CD4-positive, CD25-positive, alpha-beta regulatory T cell (primary cell): ENCODE results near the gene ANO6. TPM values are rescaled to one million over a fixed set of nuclear protein-coding genes. Genes with fewer than 3 reads are reported as not detected.
"Not testable (repeated sequence)": the region's sequence is repeated elsewhere in the genome, so short reads cannot be mapped to it uniquely, and the experiment has no call there.

Experiments
- ATAC-seq, 2 donors: fragments of 150-1000 bp; cut with Tn5 transposase; one replicate each; pipeline ENCODE4 v1.10.0; 2021; ENCODE audit warnings: low read depth in 2 of 2, moderate number of reproducible peaks in 2 of 2, moderate library complexity in 1 of 2
- DNase-seq, 3 donors: peaks; one replicate each; pipeline versions ENCODE4 v3.0.0 to v3.0.0-alpha.2; 2012 to 2022; ENCODE audit warnings: mixed read lengths in 1 of 3
- H3K27ac ChIP-seq: one replicate; pipeline ENCODE4 v1.7.0; 2013; ENCODE audit warnings: mild to moderate bottlenecking, low read length; ENCODE audit not compliant: insufficient read depth, poor library complexity, severe bottlenecking
- H3K27me3 ChIP-seq: one replicate; pipeline ENCODE4 v1.7.0; 2013; ENCODE audit warnings: low read length; ENCODE audit not compliant: control insufficient read depth, insufficient read depth
- H3K36me3 ChIP-seq: one replicate; pipeline ENCODE4 v1.7.0; 2013; ENCODE audit warnings: mild to moderate bottlenecking, low read length, moderate library complexity; ENCODE audit not compliant: control insufficient read depth, insufficient read depth
- H3K4me1 ChIP-seq: 2 replicates; pipeline ENCODE4 v1.7.0; 2013; ENCODE audit warnings: mild to moderate bottlenecking, low read length; ENCODE audit not compliant: insufficient read depth, control insufficient read depth, poor library complexity, severe bottlenecking
- H3K4me3 ChIP-seq: one replicate; pipeline ENCODE4 v1.7.0; 2013; ENCODE audit warnings: low read depth, mild to moderate bottlenecking, low read length, moderate library complexity
- H3K9me3 ChIP-seq, 2 experiments: 1 replicate in 1 of 2; 2 replicates in 1 of 2; pipeline ENCODE4 v1.7.0; 2013; ENCODE audit warnings: low read length in 2 of 2, mild to moderate bottlenecking in 1 of 2, moderate library complexity in 1 of 2; ENCODE audit not compliant: control insufficient read depth in 2 of 2
- H3K27ac Mint-ChIP-seq, 3 donors: one replicate each; pipeline ENCODE4 v1.8.0; 2020 to 2022; ENCODE audit warnings: mild to moderate bottlenecking in 3 of 3, mixed read lengths in 3 of 3, moderate library complexity in 2 of 3
- H3K27me3 Mint-ChIP-seq: one replicate; pipeline ENCODE4 v1.8.0; 2022; ENCODE audit warnings: mild to moderate bottlenecking, mixed read lengths
- H3K36me3 Mint-ChIP-seq: one replicate; pipeline ENCODE4 v1.8.0; 2020; ENCODE audit warnings: mixed read lengths
- H3K4me1 Mint-ChIP-seq, 4 donors: one replicate each; pipeline ENCODE4 v1.8.0; 2020 to 2022; ENCODE audit warnings: mixed read lengths in 4 of 4, mild to moderate bottlenecking in 1 of 4
- H3K4me3 Mint-ChIP-seq, 4 donors: one replicate each; pipeline ENCODE4 v1.8.0; 2020 to 2022; ENCODE audit warnings: mild to moderate bottlenecking in 4 of 4, mixed read lengths in 4 of 4, moderate library complexity in 3 of 4
- H3K9me3 Mint-ChIP-seq, 7 donors: one replicate each; pipeline ENCODE4 v1.8.0; 2020 to 2022; ENCODE audit warnings: mixed read lengths in 7 of 7, mild to moderate bottlenecking in 3 of 7, moderate library complexity in 2 of 7
- polyA plus RNA-seq, 4 donors: library from polyadenylated mRNA; unstranded; fragments of 300-500 nt; fragmentation: Illumina TruSeq; gene quantifications; one replicate each; pipeline ENCODE4 v1.2.3, GENCODE V29; 2021
- total RNA-seq: library from RNA; stranded (reverse); gene quantifications from one replicate; pipeline ENCODE4 v1.2.3, GENCODE V29; 2022

Gene ANO6
- total and polyA plus RNA-seq, 5 donors from 2014 or later: 19.9 to 30.1 (median 24.7) TPM

GRCh38 chr12:45232756-45233372 is 17.0 kb downstream of the ANO6 start:
- peaks cover 28% of the 10 kb centered on the region for H3K36me3 Mint-ChIP-seq
- H3K9me3 Mint-ChIP-seq: peaks cover 0 to 4% (median 0%) of the 10 kb centered on the region in 7 donors
- H3K4me3 Mint-ChIP-seq: no peak overlapping the region
- no peaks in the 10 kb centered on the region for H3K27me3 ChIP-seq
- H3K27ac ChIP-seq: no peak overlapping the region
- DNase-seq (no peak), ATAC-seq (peak in 1 of 2 donors; percentile 34)
- no peaks in the 10 kb centered on the region for H3K9me3 ChIP-seq
- H3K4me1 ChIP-seq: no peaks in the 10 kb centered on the region
- H3K4me3 ChIP-seq: no peak overlapping the region
- H3K27ac Mint-ChIP-seq: no peak overlapping the region
- no peaks in the 10 kb centered on the region for H3K27me3 Mint-ChIP-seq
- H3K4me1 Mint-ChIP-seq: peaks cover 21 to 53% (median 42%) of the 10 kb centered on the region in 4 donors
- H3K36me3 ChIP-seq: peaks cover 4% of the 10 kb centered on the region

DNA sequence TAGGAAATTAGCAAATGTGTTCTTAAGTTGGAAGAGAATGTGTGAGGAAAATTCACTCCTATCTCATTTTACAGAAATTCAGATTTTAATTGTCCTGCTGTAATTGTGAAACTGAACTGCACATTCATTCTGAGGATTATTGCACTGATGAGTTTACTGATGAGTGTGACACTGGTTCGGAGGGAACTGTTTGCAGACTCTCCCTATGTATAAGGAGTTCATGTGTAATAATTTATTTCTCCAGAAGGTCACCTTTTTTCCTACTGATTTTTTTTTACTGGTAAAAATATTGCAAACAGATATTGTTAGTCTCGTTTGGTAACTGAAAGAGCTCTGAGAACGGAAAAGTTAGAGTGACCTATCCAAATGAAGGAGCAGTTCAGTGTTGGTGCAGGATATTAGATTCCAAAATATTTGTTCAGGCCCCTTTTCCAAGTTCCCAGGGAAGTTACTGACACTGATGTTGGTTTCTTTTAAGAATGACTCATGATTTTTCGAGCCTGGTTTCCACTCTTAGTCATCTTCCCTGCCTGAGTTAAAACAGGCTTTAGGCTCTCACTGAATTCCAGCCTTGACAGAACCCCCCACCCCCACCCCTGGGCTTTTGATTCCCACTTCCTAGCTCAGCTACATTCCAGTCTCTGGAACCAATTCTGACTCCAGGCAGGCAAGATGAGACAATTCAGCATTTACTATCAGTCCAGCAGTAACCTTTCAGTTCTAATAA is 18.4 kb downstream of the ANO6 start:
- H3K27ac Mint-ChIP-seq: peak overlapping the region in 1 of 3 donors; percentile 52
- Histone ChIP-seq H3K4me3 (no peak overlapping the region), H3K9me3 (no peaks in the 10 kb centered on the region), H3K27me3 (no peaks in the 10 kb centered on the region), H3K36me3 (peaks cover 4% of the 10 kb centered on the region), H3K27ac (no peak overlapping the region), H3K4me1 (no peaks in the 10 kb centered on the region)
- peaks cover 21 to 57% (median 47%) of the 10 kb centered on the region in 4 donors for H3K4me1 Mint-ChIP-seq
- H3K27me3 Mint-ChIP-seq: no peaks in the 10 kb centered on the region
- ATAC-seq (no peak), DNase-seq (no peak)
- H3K36me3 Mint-ChIP-seq: peaks cover 22% of the 10 kb centered on the region
- peak overlapping the region in 1 of 4 donors; percentile 24 for H3K4me3 Mint-ChIP-seq
- H3K9me3 Mint-ChIP-seq: peaks cover 0 to 4% (median 0%) of the 10 kb centered on the region in 7 donors

- peak overlapping the region; percentile 42 to 68 (median 52) for H3K27ac Mint-ChIP-seq
- H3K36me3 ChIP-seq: peaks cover 4% of the 10 kb centered on the region
- no peaks in the 10 kb centered on the region for H3K9me3 ChIP-seq
- H3K36me3 Mint-ChIP-seq: peaks cover 18% of the 10 kb centered on the region
- H3K4me3 ChIP-seq: no peak overlapping the region
- H3K9me3 Mint-ChIP-seq: peaks cover 0 to 4% (median 0%) of the 10 kb centered on the region in 7 donors
- peaks cover 21 to 64% (median 51%) of the 10 kb centered on the region in 4 donors for H3K4me1 Mint-ChIP-seq
- H3K27me3 ChIP-seq: no peaks in the 10 kb centered on the region
- ATAC-seq: no peak
- H3K27ac ChIP-seq: no peak overlapping the region
- no peak for DNase-seq
- no peaks in the 10 kb centered on the region for H3K4me1 ChIP-seq
- H3K27me3 Mint-ChIP-seq: no peaks in the 10 kb centered on the region
- peak overlapping the region in 1 of 4 donors; percentile 85 for H3K4me3 Mint-ChIP-seq
These were observed 19.5 kb downstream of the ANO6 start for GRCh38 chr12:45235087-45236025.

- not testable (repeated sequence) for H3K27ac Mint-ChIP-seq, H3K27me3 Mint-ChIP-seq, H3K27ac ChIP-seq, H3K9me3 Mint-ChIP-seq, H3K4me1 ChIP-seq, H3K27me3 ChIP-seq, DNase-seq, H3K9me3 ChIP-seq, ATAC-seq, H3K36me3 ChIP-seq, H3K4me3 Mint-ChIP-seq, H3K4me3 ChIP-seq
- Mint-ChIP-seq H3K36me3 (peaks cover 18% of the 10 kb centered on the region), H3K4me1 (peaks cover 27 to 72% (median 52%) of the 10 kb centered on the region in 4 donors)
These were observed 20.5 kb downstream of the ANO6 start for GRCh38 chr12:45236383-45236782.

DNA sequence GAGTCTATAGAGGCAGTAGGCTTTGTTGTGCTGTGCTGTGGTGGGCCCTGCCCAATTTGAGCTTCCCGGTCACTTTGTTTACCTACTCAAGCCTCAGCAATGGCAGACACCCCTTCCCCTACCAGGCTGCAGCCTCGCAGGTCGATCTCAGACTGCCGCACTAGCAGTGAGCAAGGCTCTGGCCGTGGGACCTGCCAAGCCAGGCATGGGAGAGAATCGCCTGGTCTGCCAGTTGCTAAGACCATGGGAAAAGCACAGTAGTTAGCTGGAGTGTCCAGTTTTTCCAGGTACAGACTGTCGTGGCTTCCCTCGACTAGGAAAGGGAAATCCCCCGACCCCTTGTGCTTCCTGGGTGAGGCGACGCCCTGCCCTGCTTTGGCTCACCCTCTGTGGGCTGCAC is 26.3 kb downstream of the ANO6 start:
- Mint-ChIP-seq H3K36me3 (peaks cover 9% of the 10 kb centered on the region), H3K9me3 (peaks cover 0 to 3% (median 0%) of the 10 kb centered on the region in 7 donors), H3K27me3 (no peaks in the 10 kb centered on the region), H3K4me3 (peak overlapping the region in 1 of 4 donors; percentile 35), H3K27ac (no peak overlapping the region), H3K4me1 (peaks cover 16 to 56% (median 28%) of the 10 kb centered on the region in 4 donors)
- Histone ChIP-seq H3K27me3 (no peaks in the 10 kb centered on the region), H3K4me3 (no peak overlapping the region), H3K9me3 (no peaks in the 10 kb centered on the region), H3K4me1 (peaks cover 5% of the 10 kb centered on the region), H3K27ac (no peak overlapping the region), H3K36me3 (no peaks in the 10 kb centered on the region)
- ATAC-seq (no peak), DNase-seq (no peak)

DNA sequence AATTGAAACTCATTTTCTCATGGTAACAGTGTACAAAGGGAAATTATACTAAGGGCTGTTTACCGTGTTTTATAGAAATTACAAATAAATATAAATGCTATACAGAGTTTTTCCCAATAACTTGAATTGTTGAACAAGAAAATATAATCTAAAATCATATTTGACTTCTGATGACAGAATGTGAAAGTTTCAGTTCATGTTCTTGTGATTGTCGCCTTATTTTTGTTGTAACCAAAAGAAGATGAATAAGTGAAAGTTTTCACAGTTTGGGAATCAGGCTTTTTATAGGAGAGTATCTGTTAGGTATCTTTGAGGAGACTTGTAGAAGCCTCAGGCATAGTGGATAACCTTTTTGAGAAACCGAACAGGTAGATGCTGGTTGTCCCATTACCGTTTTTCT is 28.1 kb downstream of the ANO6 start:
- Mint-ChIP-seq H3K4me1 (peaks cover 16 to 57% (median 24%) of the 10 kb centered on the region in 4 donors), H3K9me3 (peaks cover 0 to 2% (median 0%) of the 10 kb centered on the region in 7 donors), H3K27ac (no peak overlapping the region), H3K4me3 (peak overlapping the region in 1 of 4 donors; percentile 22), H3K27me3 (no peaks in the 10 kb centered on the region), H3K36me3 (peaks cover 10% of the 10 kb centered on the region)
- DNase-seq: no peak
- Histone ChIP-seq H3K9me3 (no peaks in the 10 kb centered on the region), H3K27me3 (no peaks in the 10 kb centered on the region), H3K27ac (no peak overlapping the region), H3K4me1 (peaks cover 5% of the 10 kb centered on the region), H3K4me3 (no peak overlapping the region), H3K36me3 (no peaks in the 10 kb centered on the region)
- ATAC-seq: no peak

DNA sequence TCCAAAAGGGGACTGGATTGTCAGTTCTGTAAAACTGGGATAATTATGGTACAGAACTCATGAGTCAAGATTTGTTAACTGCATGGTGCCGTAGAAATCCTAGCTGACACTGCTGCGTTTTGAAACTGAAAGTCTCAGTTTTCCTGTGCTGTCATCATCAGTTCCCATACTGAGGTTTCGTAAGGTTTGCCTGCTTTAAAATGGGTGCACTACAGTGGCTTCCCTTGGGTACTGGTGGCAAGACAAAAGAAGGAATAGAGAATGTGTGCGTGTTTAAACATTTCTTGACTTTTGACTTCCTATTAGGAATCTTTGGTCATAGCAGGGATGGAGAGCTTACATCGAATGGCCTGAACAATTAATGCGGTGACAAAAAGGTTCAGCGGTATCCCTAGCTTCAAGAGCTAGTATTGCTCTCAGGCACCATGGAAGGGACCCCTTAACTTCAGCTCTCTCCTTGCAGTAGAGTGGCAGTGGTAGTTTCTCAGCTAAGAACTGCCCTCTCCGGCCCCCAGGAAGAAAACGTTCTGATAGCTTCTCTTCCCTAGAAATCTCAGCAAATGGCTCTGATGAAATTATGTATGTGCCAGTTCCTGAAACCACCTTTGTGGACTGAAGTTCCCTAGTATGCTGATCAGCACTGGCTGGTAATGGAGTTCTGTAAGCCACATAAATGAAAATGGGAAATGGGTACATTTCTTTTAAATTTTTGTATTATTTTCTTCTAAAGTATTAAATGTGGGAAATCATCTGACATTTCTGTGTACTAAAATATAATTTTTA is 28.9 kb downstream of the ANO6 start:
- no peaks in the 10 kb centered on the region for H3K9me3 ChIP-seq
- Mint-ChIP-seq H3K4me1 (peaks cover 23 to 52% (median 25%) of the 10 kb centered on the region in 4 donors), H3K4me3 (peak overlapping the region in 1 of 4 donors; percentile 22), H3K36me3 (peaks cover 10% of the 10 kb centered on the region), H3K27ac (peak overlapping the region in 1 of 3 donors; percentile 33), H3K27me3 (no peaks in the 10 kb centered on the region), H3K9me3 (peaks cover 0 to 2% (median 0%) of the 10 kb centered on the region in 7 donors)
- no peaks in the 10 kb centered on the region for H3K36me3 ChIP-seq
- DNase-seq (no peak), ATAC-seq (no peak)
- no peaks in the 10 kb centered on the region for H3K27me3 ChIP-seq
- no peak overlapping the region for H3K27ac ChIP-seq
- peaks cover 5% of the 10 kb centered on the region for H3K4me1 ChIP-seq
- peak overlapping the region; percentile 41 for H3K4me3 ChIP-seq
